Lung (tissue), 12 donors: ENCODE results near the gene AARS2. TPM values are rescaled to one million over a fixed set of nuclear protein-coding genes. Genes with fewer than 3 reads are reported as not detected.

Experiments used
- ATAC-seq: fragments of 200-7000 bp; cut with Tn5 transposase; one replicate; pipeline ENCODE4 v1.9.1; 2020; ENCODE audit warnings: moderate number of reproducible peaks; ENCODE audit not compliant: insufficient read depth, low FRiP score
- DNase-seq, 3 donors: peaks; one replicate each; pipeline ENCODE4 v3.0.0-alpha.2; 2013 to 2017
- H3K27ac ChIP-seq, 2 donors: one replicate each; pipeline ENCODE4 v1.5.1; 2013; ENCODE audit warnings: mild to moderate bottlenecking in 2 of 2, moderate library complexity in 2 of 2, control low read depth in 1 of 2, inconsistent platforms in 1 of 2, low read depth in 1 of 2, low read length in 1 of 2
- H3K27me3 ChIP-seq, 3 donors: one replicate each; pipeline ENCODE4 v1.5.1; 2013; ENCODE audit warnings: low read length in 2 of 3; ENCODE audit not compliant: control insufficient read depth in 3 of 3, insufficient read depth in 3 of 3
- H3K36me3 ChIP-seq, 4 donors: one replicate each; pipeline ENCODE4 v1.5.1; 2013; ENCODE audit warnings: low read length in 4 of 4, mild to moderate bottlenecking in 1 of 4, moderate library complexity in 1 of 4; ENCODE audit not compliant: control insufficient read depth in 4 of 4, insufficient read depth in 4 of 4
- H3K4me1 ChIP-seq, 5 donors: one replicate each; pipeline ENCODE4 v1.5.1; 2013; ENCODE audit warnings: low read length in 5 of 5, mild to moderate bottlenecking in 2 of 5, moderate library complexity in 1 of 5; ENCODE audit not compliant: control insufficient read depth in 5 of 5, insufficient read depth in 5 of 5
- H3K4me3 ChIP-seq: one replicate; pipeline ENCODE4 v1.5.1; 2013; ENCODE audit warnings: mild to moderate bottlenecking, control low read depth, moderate library complexity
- H3K9ac ChIP-seq, 2 donors: one replicate each; pipeline ENCODE4 v1.5.1; 2013; ENCODE audit warnings: low read length in 2 of 2, control low read depth in 1 of 2; ENCODE audit not compliant: insufficient read depth in 1 of 2
- H3K9me3 ChIP-seq, 4 donors: one replicate each; pipeline ENCODE4 v1.5.1; 2013; ENCODE audit warnings: low read length in 3 of 4, mild to moderate bottlenecking in 1 of 4, moderate library complexity in 1 of 4; ENCODE audit not compliant: control insufficient read depth in 4 of 4, insufficient read depth in 3 of 4
- CTCF ChIP-seq: IDR thresholded peaks from 2 replicates; pipeline ENCODE4 v1.5.1; 2012; ENCODE audit warnings: mild to moderate bottlenecking; ENCODE audit errors: control extremely low read depth, extremely low read depth
- WGBS, 2 donors: extraction: QIAGEN DNeasy Blood & Tissue Kit; methylation state at CpG; one replicate each; pipeline ENCODE4 v1.1.7; 2013; 5-methylcytosine and 5-hydroxymethylcytosine counted together
- polyA plus RNA-seq, 2 donors: library from polyadenylated mRNA; stranded (reverse); fragments of 200-250 nt; gene quantifications; one replicate each; pipeline ENCODE4 v1.2.1, GENCODE V29; 2013
- total RNA-seq, 2 donors: library from RNA; depleted of rRNA in 1 of 2; stranded (reverse); fragments of >200 nt in 1 of 2; gene quantifications; one replicate each; pipeline ENCODE4 v1.2.1, GENCODE V29; 2014 to 2021
- donor health status: control.
- donor health status: control.
- donor health status: Bipolar disorder and iron deficiency.
- donor health status: healthy.
- donor health status: DM: yes; HTN: yes; CAD: no.

The AARS2 gene
- total and polyA plus RNA-seq, 4 donors = 4.8 to 13.7 (median 9.4) TPM

GRCh38 chr6:44309631-44310030 lies 3.5 kb downstream of the AARS2 start:
- H3K4me3 ChIP-seq = no peak overlapping the region
- peaks cover 0 to 49% (median 36%) of the 10 kb centered on the region in 4 donors for H3K36me3 ChIP-seq
- peaks cover 0 to 9% (median 3%) of the 10 kb centered on the region in 5 donors for H3K4me1 ChIP-seq
- TF ChIP-seq CTCF = no peak
- H3K27me3 ChIP-seq = no peaks in the 10 kb centered on the region
- no peak for ATAC-seq
- H3K9ac ChIP-seq = no peak overlapping the region
- H3K9me3 ChIP-seq = no peaks in the 10 kb centered on the region
- DNase-seq = no peak
- H3K27ac ChIP-seq = no peak overlapping the region

GRCh38 chr6:44309092-44309491 lies 4.1 kb downstream of the AARS2 start:
- no peak overlapping the region for H3K9ac ChIP-seq
- H3K27ac ChIP-seq = no peak overlapping the region
- peaks cover 0 to 9% (median 3%) of the 10 kb centered on the region in 5 donors for H3K4me1 ChIP-seq
- H3K9me3 ChIP-seq = no peaks in the 10 kb centered on the region
- ATAC-seq = no peak
- DNase-seq = no peak
- peaks cover 0 to 53% (median 39%) of the 10 kb centered on the region in 4 donors for H3K36me3 ChIP-seq
- H3K4me3 ChIP-seq = no peak overlapping the region
- no peaks in the 10 kb centered on the region for H3K27me3 ChIP-seq
- no peak for TF ChIP-seq CTCF
- 83 to 93% methylated on average over 2 of the region's 2 CpGs for WGBS, 2 donors

- ATAC-seq (no peak), DNase-seq (no peak)
- WGBS, 2 donors = 96% methylated on average over 10 of the region's 10 CpGs
- peaks cover 0 to 72% (median 53%) of the 10 kb centered on the region in 4 donors for H3K36me3 ChIP-seq
- H3K4me3 ChIP-seq = no peak overlapping the region
- no peaks in the 10 kb centered on the region for H3K27me3 ChIP-seq
- H3K9me3 ChIP-seq = no peaks in the 10 kb centered on the region
- H3K27ac ChIP-seq = no peak overlapping the region
- H3K4me1 ChIP-seq = peaks cover 0 to 4% (median 1%) of the 10 kb centered on the region in 5 donors
- H3K9ac ChIP-seq = no peak overlapping the region
- TF ChIP-seq CTCF = no peak
Observed at GRCh38 chr6:44307217-44307616, 5.9 kb downstream of the AARS2 start.

- Histone ChIP-seq H3K9me3 (peaks cover 0 to 2% (median 0%) of the 10 kb centered on the region in 4 donors), H3K27ac (no peak overlapping the region), H3K4me3 (no peak overlapping the region), H3K36me3 (peaks cover 0 to 77% (median 55%) of the 10 kb centered on the region in 4 donors), H3K4me1 (no peaks in the 10 kb centered on the region), H3K27me3 (no peaks in the 10 kb centered on the region), H3K9ac (no peak overlapping the region)
- ATAC-seq (no peak), DNase-seq (no peak)
- WGBS, 2 donors = 94 to 95% methylated on average over 8 of the region's 8 CpGs
- no peak for TF ChIP-seq CTCF
Observed at GRCh38 chr6:44306710-44307109, 6.4 kb downstream of the AARS2 start.
